ENCODE results near the gene RALGAPA2.
A peak's percentile ranks its signal among the peaks of the same experiment; 100 is the strongest.

RALGAPA2 gene

GRCh38 chr20:20712474-20713243 is at the start of gene RALGAPA2:
RALGAPA2 (minus strand) TSS chr20:20712644; CDS start chr20:20712480, 164 bp downstream.
- DNase-seq: peak; percentile 98

- no peak for DNase-seq
Observed at GRCh38 chr20:20761301-20761700, 48.9 kb upstream of the RALGAPA2 start.

GRCh38 chr20:20759132-20759531 is 46.7 kb upstream of the RALGAPA2 start:
- no peak for DNase-seq

- DNase-seq: no peak
Observed at GRCh38 chr20:20755674-20756319, 43.4 kb upstream of the RALGAPA2 start.

- no peak for DNase-seq
Observed at GRCh38 chr20:20755231-20755630, 42.8 kb upstream of the RALGAPA2 start.

- no peak for DNase-seq
Observed at GRCh38 chr20:20754714-20755113, 42.3 kb upstream of the RALGAPA2 start.

- DNase-seq: no peak
Observed at GRCh38 chr20:20752712-20753111, 40.3 kb upstream of the RALGAPA2 start.

- DNase-seq: no peak
Observed at GRCh38 chr20:20747298-20747697, 34.9 kb upstream of the RALGAPA2 start.

GRCh38 chr20:20744170-20744725 is 31.8 kb upstream of the RALGAPA2 start:
- DNase-seq: no peak

- DNase-seq: peak; percentile 58
Observed at GRCh38 chr20:20743511-20744169, 31.2 kb upstream of the RALGAPA2 start.

- DNase-seq: peak; percentile 43
Observed at GRCh38 chr20:20741087-20742045, 28.9 kb upstream of the RALGAPA2 start.

GRCh38 chr20:20740541-20740940 is 28.1 kb upstream of the RALGAPA2 start:
- DNase-seq: no peak

- no peak for DNase-seq
Observed at GRCh38 chr20:20737158-20737557, 24.7 kb upstream of the RALGAPA2 start.

GRCh38 chr20:20736303-20736702 is 23.9 kb upstream of the RALGAPA2 start:
- DNase-seq: no peak

GRCh38 chr20:20734475-20734948 is 22.1 kb upstream of the RALGAPA2 start:
- peak; percentile 65 for DNase-seq

GRCh38 chr20:20733943-20734342 is 21.5 kb upstream of the RALGAPA2 start:
- no peak for DNase-seq

- no peak for DNase-seq
Observed at GRCh38 chr20:20732641-20733040, 20.2 kb upstream of the RALGAPA2 start.

GRCh38 chr20:20731945-20732296 is 19.5 kb upstream of the RALGAPA2 start:
- DNase-seq: no peak

- no peak for DNase-seq
Observed at GRCh38 chr20:20731000-20731944, 18.8 kb upstream of the RALGAPA2 start.

- no peak for DNase-seq
Observed at GRCh38 chr20:20729563-20729962, 17.1 kb upstream of the RALGAPA2 start.

GRCh38 chr20:20721489-20721888 is 9.0 kb upstream of the RALGAPA2 start:
- DNase-seq: no peak

Data from hematopoietic multipotent progenitor cell treated with erythropoietin and hydrocortisone succinate and interleukin-3 and kit ligand, for 8 days (in vitro differentiated cells).